ENCODE results near the gene ACOX2.

GRCh38 chr3:58491506-58492402, 45.2 kb downstream of the ACOX2 start, which contains the start of gene KCTD6:
- TF ChIP-seq CTCF (IDR thresholded peaks at IDR 0.05 in 2 of 3, conservative IDR thresholded peaks at IDR 0.05 in 1 of 3; ENCODE audit: borderline replicate concordance in 1 of 3, insufficient read depth in 1 of 3, low read depth in 2 of 3, low read length in 2 of 3) (peak; percentile 47 to 68 (median 66); a peak in 5 of 6 replicates), EZH2 (IDR thresholded peaks at IDR 0.05) (no peak), POLR2A (IDR thresholded peaks at IDR 0.05; ENCODE audit: borderline replicate concordance, extremely low read depth, insufficient read depth, insufficient read length) (peak; percentile 37), YY1 (IDR thresholded peaks at IDR 0.05; ENCODE audit: extremely low read depth, insufficient replicate concordance, low read depth, low read length) (peak; percentile 81), ZNF274 (IDR thresholded peaks at IDR 0.05; ENCODE audit: low read depth, low read length) (no peak), POLR2AphosphoS5 (IDR thresholded peaks at IDR 0.05; ENCODE audit: low read depth, low read length) (peak; percentile 64), MAX (IDR thresholded peaks at IDR 0.05) (peak; percentile 52; the same call in 1 of the 2 replicates)
